ENCODE measurements around the gene RHOU.

Gene RHOU

GRCh38 chr1:228745497-228745896 lies 10.2 kb downstream of the RHOU start:
- no peak overlapping the region for H3K4me2 ChIP-seq (ENCODE audit: low read length)
- no peaks in the 10 kb centered on the region for H4K20me1 ChIP-seq (ENCODE audit: insufficient read depth, low read length)
- H3K9ac ChIP-seq (ENCODE audit: low read length): no peak overlapping the region
- peaks cover 5% of the 10 kb centered on the region for H3K4me1 ChIP-seq (ENCODE audit: low read length)
- no peak overlapping the region for H2AFZ ChIP-seq (ENCODE audit: low read depth, low read length)
- no peak overlapping the region for H3K27ac ChIP-seq (ENCODE audit: low read length)
- H3K36me3 ChIP-seq (replicated peaks; ENCODE audit: low read depth, low read length): no peaks in the 10 kb centered on the region
- no peaks in the 10 kb centered on the region for H3K9me3 ChIP-seq (ENCODE audit: insufficient read depth, low read length)
- H3K4me3 ChIP-seq (ENCODE audit: low read length): no peak overlapping the region
- H3K27me3 ChIP-seq (ENCODE audit: low read depth, low read length): peaks cover 46% of the 10 kb centered on the region
- H3K79me2 ChIP-seq (ENCODE audit: low read length): no peaks in the 10 kb centered on the region
- TF ChIP-seq EZH2phosphoT487 (IDR thresholded peaks at IDR 0.05; ENCODE audit: low read depth) (no peak), CTCF (IDR thresholded peaks at IDR 0.05; ENCODE audit: low read depth, low read length) (no peak)

DNA sequence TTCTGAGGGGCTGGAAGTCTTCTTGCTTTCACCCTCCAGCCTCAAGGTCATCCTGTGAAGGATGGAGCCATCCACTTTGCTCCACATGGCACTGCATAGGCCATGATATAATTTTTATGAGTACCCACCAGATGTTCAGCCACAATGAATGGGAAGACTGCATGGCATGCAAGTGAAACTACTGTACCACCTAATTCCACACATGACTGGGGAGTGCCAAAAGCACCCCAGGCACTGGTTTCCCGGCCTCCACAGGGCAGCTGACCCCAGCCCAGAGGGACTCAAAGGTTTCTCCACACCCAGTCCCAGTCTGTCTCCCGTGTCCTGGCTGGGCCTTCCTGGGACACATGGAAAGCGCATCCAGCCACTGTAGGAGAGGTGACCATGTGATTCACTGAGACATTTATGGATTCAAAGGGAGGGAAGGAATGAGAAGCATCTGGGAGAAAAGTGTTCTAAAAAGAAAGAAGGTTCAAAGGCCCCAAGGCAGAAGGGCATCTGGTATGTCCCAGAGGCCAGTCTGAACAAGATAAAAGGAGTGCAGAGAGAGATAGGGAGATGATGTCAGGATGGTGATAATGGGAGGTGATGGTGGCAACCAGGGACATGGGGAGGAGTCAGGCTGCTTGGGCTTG lies 12.1 kb downstream of the RHOU start:
- Histone ChIP-seq H3K4me3 (ENCODE audit: low read length) (no peak overlapping the region), H3K36me3 (replicated peaks; ENCODE audit: low read depth, low read length) (no peaks in the 10 kb centered on the region), H2AFZ (ENCODE audit: low read depth, low read length) (no peak overlapping the region), H3K4me2 (ENCODE audit: low read length) (no peak overlapping the region), H3K4me1 (ENCODE audit: low read length) (peaks cover 23% of the 10 kb centered on the region), H3K9me3 (ENCODE audit: insufficient read depth, low read length) (no peaks in the 10 kb centered on the region), H4K20me1 (ENCODE audit: insufficient read depth, low read length) (peaks cover 3% of the 10 kb centered on the region; the same call in 1 of the 2 replicates), H3K27me3 (ENCODE audit: low read depth, low read length) (peaks cover 42% of the 10 kb centered on the region), H3K27ac (ENCODE audit: low read length) (no peak overlapping the region), H3K79me2 (ENCODE audit: low read length) (no peaks in the 10 kb centered on the region), H3K9ac (ENCODE audit: low read length) (no peak overlapping the region)
- no peak for TF ChIP-seq CTCF (IDR thresholded peaks at IDR 0.05; ENCODE audit: low read depth, low read length)
- no peak for TF ChIP-seq EZH2phosphoT487 (IDR thresholded peaks at IDR 0.05; ENCODE audit: low read depth)

DNA sequence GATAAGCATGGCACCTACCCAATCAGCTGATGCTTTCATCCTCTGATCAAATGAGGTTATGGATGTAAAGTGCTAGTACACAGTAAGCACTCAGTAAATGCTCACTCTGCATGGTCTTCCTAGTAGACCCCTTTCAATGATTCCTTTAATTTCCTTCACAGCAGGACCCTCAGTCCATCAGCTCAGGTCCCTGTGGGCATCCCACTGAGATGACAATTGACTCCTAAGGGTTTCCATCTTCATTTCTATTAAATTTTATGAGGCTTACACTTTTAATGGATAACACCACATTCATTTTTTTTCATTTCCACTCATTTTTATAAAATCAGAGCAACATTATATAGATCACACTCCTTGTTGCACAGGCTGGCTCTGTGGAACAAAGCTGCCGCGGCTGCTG lies 12.8 kb downstream of the RHOU start:
- no peaks in the 10 kb centered on the region for H3K36me3 ChIP-seq (replicated peaks; ENCODE audit: low read depth, low read length)
- H3K27ac ChIP-seq (ENCODE audit: low read length): no peak overlapping the region

DNA sequence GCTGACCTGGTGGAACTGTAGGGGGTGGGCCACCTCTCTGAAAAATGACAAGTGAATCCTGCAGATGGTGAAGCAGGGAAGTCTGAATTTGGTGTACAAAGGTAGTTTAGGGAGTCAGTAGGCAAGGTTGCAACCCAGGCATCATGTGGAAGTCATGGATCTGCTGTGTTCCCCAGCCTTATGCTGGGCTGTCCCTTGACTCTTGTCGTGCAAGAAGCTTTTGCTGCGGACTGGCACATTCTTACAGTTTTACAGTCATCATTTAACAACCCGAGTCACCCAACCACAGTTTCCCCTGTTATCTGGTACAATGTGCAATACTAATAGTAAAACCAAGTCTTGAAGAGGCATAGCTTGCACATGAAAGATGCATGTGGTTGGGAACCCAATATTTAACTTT lies 13.2 kb downstream of the RHOU start:
- H3K79me2 ChIP-seq (ENCODE audit: low read length): no peaks in the 10 kb centered on the region
- peaks cover 3% of the 10 kb centered on the region; the same call in 1 of the 2 replicates for H4K20me1 ChIP-seq (ENCODE audit: insufficient read depth, low read length)
- H3K36me3 ChIP-seq (replicated peaks; ENCODE audit: low read depth, low read length): no peaks in the 10 kb centered on the region
- peaks cover 33% of the 10 kb centered on the region for H3K4me1 ChIP-seq (ENCODE audit: low read length)
- no peaks in the 10 kb centered on the region for H3K9me3 ChIP-seq (ENCODE audit: insufficient read depth, low read length)
- no peak overlapping the region for H3K4me2 ChIP-seq (ENCODE audit: low read length)
- H3K9ac ChIP-seq (ENCODE audit: low read length): no peak overlapping the region
- peaks cover 45% of the 10 kb centered on the region for H3K27me3 ChIP-seq (ENCODE audit: low read depth, low read length)
- H2AFZ ChIP-seq (ENCODE audit: low read depth, low read length): no peak overlapping the region
- H3K27ac ChIP-seq (ENCODE audit: low read length): no peak overlapping the region
- H3K4me3 ChIP-seq (ENCODE audit: low read length): no peak overlapping the region
- TF ChIP-seq CTCF (IDR thresholded peaks at IDR 0.05; ENCODE audit: low read depth, low read length) (no peak), EZH2phosphoT487 (IDR thresholded peaks at IDR 0.05; ENCODE audit: low read depth) (no peak)

More for the DNA sequence above, 12.8 kb downstream of the RHOU start:
- H4K20me1 ChIP-seq (ENCODE audit: insufficient read depth, low read length): peaks cover 3% of the 10 kb centered on the region; the same call in 1 of the 2 replicates
- H3K4me1 ChIP-seq (ENCODE audit: low read length): peaks cover 29% of the 10 kb centered on the region
- TF ChIP-seq EZH2phosphoT487 (IDR thresholded peaks at IDR 0.05; ENCODE audit: low read depth) (no peak), CTCF (IDR thresholded peaks at IDR 0.05; ENCODE audit: low read depth, low read length) (no peak)
- peaks cover 42% of the 10 kb centered on the region for H3K27me3 ChIP-seq (ENCODE audit: low read depth, low read length)
- H3K79me2 ChIP-seq (ENCODE audit: low read length): no peaks in the 10 kb centered on the region
- no peak overlapping the region for H3K4me3 ChIP-seq (ENCODE audit: low read length)
- no peak overlapping the region for H2AFZ ChIP-seq (ENCODE audit: low read depth, low read length)
- no peaks in the 10 kb centered on the region for H3K9me3 ChIP-seq (ENCODE audit: insufficient read depth, low read length)
- H3K4me2 ChIP-seq (ENCODE audit: low read length): no peak overlapping the region
- no peak overlapping the region for H3K9ac ChIP-seq (ENCODE audit: low read length)

All from OCI-LY3 (cell line).